HG02852 (cell line): ENCODE results near the gene MYZAP.

ENCODE experiments used
- ATAC-seq: cut with Tn5 transposase; IDR thresholded peaks from one replicate; pipeline ENCODE4 v1.9.1; 2021; ENCODE audit warnings: mild to moderate bottlenecking, moderate library complexity; ENCODE audit not compliant: unreplicated experiment

Gene MYZAP

GRCh38 chr15:57591822-57592367, at the start of gene MYZAP:
Gene MYZAP (plus strand): TSS chr15:57591904. CDS start chr15:57592035, 131 bp downstream.
- no peak for ATAC-seq

- no peak for ATAC-seq
Observed at GRCh38 chr15:57542505-57542817, 49.2 kb upstream of the MYZAP start.

- ATAC-seq: no peak
Observed at GRCh38 chr15:57544848-57545480, 46.7 kb upstream of the MYZAP start.

- no peak for ATAC-seq
Observed at GRCh38 chr15:57545995-57546394, 45.7 kb upstream of the MYZAP start.

GRCh38 chr15:57547243-57547755, 44.4 kb upstream of the MYZAP start:
- ATAC-seq: no peak

- ATAC-seq: no peak
Observed at GRCh38 chr15:57548351-57548750, 43.4 kb upstream of the MYZAP start.

- ATAC-seq: no peak
Observed at GRCh38 chr15:57548835-57549234, 42.9 kb upstream of the MYZAP start.

GRCh38 chr15:57549935-57550334, 41.8 kb upstream of the MYZAP start:
- ATAC-seq: no peak

- no peak for ATAC-seq
Observed at GRCh38 chr15:57550640-57551039, 41.1 kb upstream of the MYZAP start.

- no peak for ATAC-seq
Observed at GRCh38 chr15:57551715-57552677, 39.7 kb upstream of the MYZAP start.

- ATAC-seq: no peak
Observed at GRCh38 chr15:57552678-57553334, 38.9 kb upstream of the MYZAP start.

- ATAC-seq: no peak
Observed at GRCh38 chr15:57553526-57553925, 38.2 kb upstream of the MYZAP start.

GRCh38 chr15:57554063-57554811, 37.5 kb upstream of the MYZAP start:
- no peak for ATAC-seq

- no peak for ATAC-seq
Observed at GRCh38 chr15:57554812-57555179, 36.9 kb upstream of the MYZAP start.

GRCh38 chr15:57555270-57555669, 36.4 kb upstream of the MYZAP start:
- no peak for ATAC-seq

GRCh38 chr15:57556040-57556439, 35.7 kb upstream of the MYZAP start:
- ATAC-seq: no peak

GRCh38 chr15:57557267-57557666, 34.4 kb upstream of the MYZAP start:
- no peak for ATAC-seq

- no peak for ATAC-seq
Observed at GRCh38 chr15:57557810-57558209, 33.9 kb upstream of the MYZAP start.

GRCh38 chr15:57559875-57560274, 31.8 kb upstream of the MYZAP start:
- ATAC-seq: no peak

- peak; percentile 75 for ATAC-seq
Observed at GRCh38 chr15:57561041-57561711, 30.5 kb upstream of the MYZAP start.
